GM10248 (cell line): ENCODE measurements around the gene PSMG3.
"Not testable (repeated sequence)": the region's sequence is repeated elsewhere in the genome, so short reads cannot be mapped to it uniquely, and the experiment has no call there.

Source experiments
- CTCF ChIA-PET: fragments of 300-600 bp; sonication (Branson Sonifier 250); formaldehyde crosslinking; extraction: SDS; loops from one replicate; lab custom pipeline; 2021; ENCODE audit warnings: antibody characterized with exemption; lab: Yijun Ruan, JAX
- POLR2A ChIA-PET: fragments of 350-650 bp; sonication (Branson Sonifier 250); formaldehyde crosslinking; extraction: SDS; loops from one replicate; lab custom pipeline; 2020; ENCODE audit warnings: antibody characterized with exemption; lab: Yijun Ruan, JAX
- DNase-seq: peaks from one replicate; pipeline ENCODE4 v3.0.0; 2012; ENCODE audit errors: extremely low spot score
- CTCF ChIP-seq: IDR thresholded peaks from 2 replicates; pipeline ENCODE4 v1.5.1; 2012; ENCODE audit warnings: mild to moderate bottlenecking, low read depth; ENCODE audit errors: extremely low read depth, missing control alignments, control extremely low read depth

The PSMG3 gene

GRCh38 chr7:1588978-1589377 is 19.1 kb upstream of the PSMG3 start:
- ChIA-PET POLR2A (no interaction called here), CTCF (interaction anchor here (1.4 to 1.5 kb wide), 2 partner anchors 10 to 620 kb away, joined by 4 to 8 read pairs; no protein-coding TSS in a partner anchor)
- no peak for TF ChIP-seq CTCF
- no peak for DNase-seq

- POLR2A ChIA-PET = no interaction called here
- CTCF ChIA-PET = interaction anchor here (1.1 kb wide), 1 partner anchor 882 kb away, joined by 3 read pairs; no protein-coding TSS in a partner anchor
Measured at GRCh38 chr7:1587738-1588137, 17.9 kb upstream of the PSMG3 start.

GRCh38 chr7:1586827-1587705 is 17.2 kb upstream of the PSMG3 start:
- DNase-seq = no peak
- TF ChIP-seq CTCF = no peak
- POLR2A ChIA-PET = no interaction called here
- CTCF ChIA-PET = interaction anchor here (0.9 to 1.1 kb wide), 2 partner anchors 623 to 883 kb away, joined by 3 to 4 read pairs; no protein-coding TSS in a partner anchor

More at GRCh38 chr7:1587738-1588137, 17.9 kb upstream of the PSMG3 start:
- no peak for DNase-seq
- TF ChIP-seq CTCF = no peak

- POLR2A ChIA-PET = no interaction called here
- CTCF ChIA-PET = interaction anchor here (0.9 kb wide), 1 partner anchor 624 kb away, joined by 4 read pairs; no protein-coding TSS in a partner anchor
- no peak for DNase-seq
- TF ChIP-seq CTCF = no peak
Measured at GRCh38 chr7:1586126-1586826, 16.4 kb upstream of the PSMG3 start.

- ChIA-PET POLR2A (no interaction called here), CTCF (no interaction called here)
- no peak for DNase-seq
- no peak for TF ChIP-seq CTCF
Measured at GRCh38 chr7:1585142-1585981, 15.5 kb upstream of the PSMG3 start.

- no peak for TF ChIP-seq CTCF
- no peak for DNase-seq
- CTCF ChIA-PET = no interaction called here
- POLR2A ChIA-PET = no interaction called here
Measured at GRCh38 chr7:1584700-1585099, 14.9 kb upstream of the PSMG3 start.

GRCh38 chr7:1583241-1583930 is 13.6 kb upstream of the PSMG3 start:
- CTCF ChIA-PET, POLR2A ChIA-PET, DNase-seq: not testable (repeated sequence)
